VCaP (cell line): ENCODE measurements around the gene LATS1.

Experiments used
- H3K27ac ChIP-seq: fragments of 450-650 bp; 2 replicates; pipeline ENCODE4 v1.5.1; 2017
- TF ChIP-seq, protein P1 (sequence below): fragments of 450-650 bp; conservative IDR thresholded peaks from 2 replicates; pipeline ENCODE4 v1.5.1; 2017; ENCODE audit warnings: mild to moderate bottlenecking, moderate library complexity

The LATS1 gene

DNA sequence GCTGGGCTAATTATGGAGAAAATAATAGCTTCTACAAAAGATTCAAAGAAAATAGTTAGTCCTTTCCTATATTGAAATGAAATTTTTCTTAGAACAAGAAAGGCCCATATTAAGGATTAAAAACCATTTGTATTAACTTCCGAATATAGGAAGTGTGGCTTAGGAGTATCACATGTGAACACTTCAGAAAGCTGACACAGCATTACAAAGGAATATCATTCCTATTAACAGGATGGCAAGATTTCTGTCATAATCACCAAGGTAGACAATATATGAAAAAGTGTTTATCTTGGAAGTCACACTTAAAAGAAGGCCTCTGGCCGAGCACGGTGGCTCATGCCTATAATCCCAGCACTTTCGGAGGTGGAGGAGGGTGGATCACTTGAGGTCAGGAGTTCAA is 5.4 kb upstream of the LATS1 start:
- TF ChIP-seq, protein P1, sequence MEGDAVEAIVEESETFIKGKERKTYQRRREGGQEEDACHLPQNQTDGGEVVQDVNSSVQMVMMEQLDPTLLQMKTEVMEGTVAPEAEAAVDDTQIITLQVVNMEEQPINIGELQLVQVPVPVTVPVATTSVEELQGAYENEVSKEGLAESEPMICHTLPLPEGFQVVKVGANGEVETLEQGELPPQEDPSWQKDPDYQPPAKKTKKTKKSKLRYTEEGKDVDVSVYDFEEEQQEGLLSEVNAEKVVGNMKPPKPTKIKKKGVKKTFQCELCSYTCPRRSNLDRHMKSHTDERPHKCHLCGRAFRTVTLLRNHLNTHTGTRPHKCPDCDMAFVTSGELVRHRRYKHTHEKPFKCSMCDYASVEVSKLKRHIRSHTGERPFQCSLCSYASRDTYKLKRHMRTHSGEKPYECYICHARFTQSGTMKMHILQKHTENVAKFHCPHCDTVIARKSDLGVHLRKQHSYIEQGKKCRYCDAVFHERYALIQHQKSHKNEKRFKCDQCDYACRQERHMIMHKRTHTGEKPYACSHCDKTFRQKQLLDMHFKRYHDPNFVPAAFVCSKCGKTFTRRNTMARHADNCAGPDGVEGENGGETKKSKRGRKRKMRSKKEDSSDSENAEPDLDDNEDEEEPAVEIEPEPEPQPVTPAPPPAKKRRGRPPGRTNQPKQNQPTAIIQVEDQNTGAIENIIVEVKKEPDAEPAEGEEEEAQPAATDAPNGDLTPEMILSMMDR = no peak

DNA sequence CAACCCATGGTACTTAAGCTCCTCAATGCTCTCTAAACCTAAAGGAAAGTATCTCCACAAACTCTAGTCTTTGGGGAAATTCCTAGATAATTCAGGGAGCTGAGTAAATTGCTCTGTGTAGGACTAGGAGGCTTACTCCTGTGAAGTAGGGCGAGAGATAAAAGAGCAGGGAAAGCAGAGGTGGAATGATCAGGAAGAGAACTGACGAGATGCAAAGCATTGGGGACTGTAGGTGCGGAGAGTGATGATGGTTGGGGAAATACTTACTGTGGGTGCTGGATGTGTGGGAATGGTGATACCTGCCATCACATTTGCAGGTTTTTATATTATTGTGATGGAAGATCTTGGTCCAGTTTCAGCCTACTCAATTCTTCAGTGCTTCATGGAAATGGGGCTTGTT is 1.6 kb upstream of the LATS1 start:
- no peak overlapping the region for H3K27ac ChIP-seq
- TF ChIP-seq, protein P1 = no peak

More for the DNA sequence above, 5.4 kb upstream of the LATS1 start:
- no peak overlapping the region for H3K27ac ChIP-seq

DNA sequence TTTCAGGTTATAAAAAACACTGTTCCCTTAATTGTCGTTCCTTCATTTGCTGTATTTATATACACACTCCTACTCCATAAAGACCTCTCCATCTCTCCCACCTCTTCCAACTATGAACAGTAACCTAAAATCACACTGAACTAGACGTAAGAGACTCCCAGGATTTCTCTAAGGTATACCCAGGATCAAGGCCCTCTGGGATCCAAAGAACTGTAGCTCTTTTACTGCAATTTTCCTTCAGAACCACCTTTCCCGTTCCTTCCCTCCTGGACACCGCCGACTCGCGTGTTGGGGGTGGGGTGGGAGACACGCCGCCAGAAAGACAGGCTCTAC is 680 bp downstream of the LATS1 start:
- H3K27ac ChIP-seq = peak overlapping the region; percentile 99
- TF ChIP-seq, protein P1 = no peak

DNA sequence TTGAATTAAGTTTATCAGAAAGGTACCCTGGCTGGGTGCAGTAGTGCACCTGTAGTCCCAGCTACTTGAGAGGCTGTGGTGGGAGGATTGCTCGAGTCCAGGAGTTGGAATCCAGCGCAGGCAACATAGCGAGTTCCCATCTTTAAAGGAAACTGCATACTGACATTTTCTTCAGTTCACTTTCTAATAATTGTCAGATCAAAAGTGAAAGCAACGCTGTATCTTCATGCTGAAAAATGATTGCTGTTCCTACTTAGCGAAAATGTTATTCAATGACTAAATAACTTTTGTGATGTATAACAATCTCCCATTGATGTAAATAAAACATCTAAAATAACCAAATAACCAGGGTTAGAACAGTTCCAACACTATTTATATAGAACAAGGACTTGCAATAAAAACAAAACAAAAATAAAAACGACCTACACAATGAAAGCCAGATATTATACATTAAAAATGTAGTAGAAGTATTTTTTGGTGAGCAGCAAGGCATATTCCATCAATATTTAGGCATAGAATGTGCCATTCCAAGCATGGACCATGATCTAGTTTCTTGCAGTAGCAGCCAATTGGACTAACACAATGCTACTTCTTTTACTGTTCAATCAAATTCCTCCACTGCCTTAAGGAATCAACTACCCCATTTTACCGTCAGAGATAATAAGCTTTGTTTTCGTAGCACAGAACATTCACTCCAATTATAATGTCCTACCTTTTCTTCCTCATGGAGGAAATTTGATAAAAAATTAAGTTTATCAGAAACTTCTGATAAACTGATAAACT is 1.5 kb downstream of the LATS1 start:
- TF ChIP-seq, protein P1 = no peak
- H3K27ac ChIP-seq = peak overlapping the region; percentile 99

DNA sequence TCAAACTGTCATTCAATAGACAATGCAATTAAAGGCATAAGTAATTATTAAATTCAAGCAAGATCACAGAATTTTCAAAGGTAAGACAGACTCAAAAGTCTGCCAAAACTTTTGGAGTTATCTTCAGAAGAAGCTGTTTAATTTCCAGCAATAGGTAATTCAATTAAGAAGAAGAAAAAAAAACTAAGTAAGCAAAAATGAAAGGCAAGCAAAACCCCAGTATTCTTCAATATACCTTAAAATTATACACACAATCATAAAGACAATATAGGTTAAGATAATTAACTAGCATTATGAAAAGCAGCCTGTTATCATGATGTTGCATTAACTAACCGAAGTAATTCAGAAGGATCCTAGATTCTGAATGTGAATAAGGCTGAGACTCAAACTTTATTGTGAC is 3.5 kb downstream of the LATS1 start:
- H3K27ac ChIP-seq = no peak overlapping the region
- TF ChIP-seq, protein P1 = no peak

DNA sequence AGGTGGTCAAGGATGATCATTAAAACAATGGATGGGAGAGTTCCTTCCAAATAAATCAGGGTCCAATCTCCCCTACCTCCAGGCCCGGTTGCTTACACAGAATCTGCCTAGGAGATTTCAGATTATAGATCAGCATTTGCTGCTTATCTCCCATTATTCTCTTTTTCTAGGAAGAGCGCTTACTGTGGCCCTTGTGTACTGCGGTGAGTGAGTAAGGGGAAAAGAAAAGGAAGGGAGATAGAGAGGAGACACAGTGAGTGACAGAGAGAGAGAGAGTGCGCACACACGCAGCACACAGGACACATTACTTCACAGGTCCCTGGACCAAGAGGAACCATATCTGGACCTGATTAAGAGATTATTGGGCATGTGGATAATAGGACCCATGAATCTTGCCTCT is 6.2 kb downstream of the LATS1 start:
- TF ChIP-seq, protein P1 = no peak
- no peak overlapping the region for H3K27ac ChIP-seq

DNA sequence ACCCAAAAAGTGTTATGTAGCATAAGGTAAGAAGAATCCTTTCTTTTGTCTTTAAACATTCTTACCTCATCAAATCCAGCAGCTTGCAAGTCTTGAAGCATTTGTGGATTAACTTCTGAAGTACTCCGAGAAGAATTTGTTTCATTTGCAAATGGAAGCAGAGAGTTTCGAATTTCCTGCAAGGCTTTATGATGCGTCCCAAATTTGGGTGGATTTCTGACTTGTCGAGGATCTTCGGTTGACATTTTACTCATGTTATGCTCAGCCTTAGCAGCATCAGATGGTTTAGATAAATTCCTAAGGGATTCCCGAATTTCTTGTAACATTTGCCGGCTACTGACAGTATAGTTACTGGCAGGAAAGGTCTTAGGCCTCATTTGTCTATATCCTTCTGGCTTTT is 16.2 kb downstream of the LATS1 start:
- TF ChIP-seq, protein P1 = no peak
- H3K27ac ChIP-seq = no peak overlapping the region
